K562 (cell line): ENCODE data around the gene XPA. TPM values are rescaled to one million over a fixed set of nuclear protein-coding genes. Genes with fewer than 3 reads are reported as not detected.

Experiments used
- ATAC-seq: fragments of 200-7000 bp; cut with Tn5 transposase; 3 replicates; pipeline ENCODE4 v1.9.1; 2020; ENCODE audit warnings: moderate library complexity
- BruUV-seq: library from RNA; stranded (reverse); fragments of 400-500 nt; replicated peaks from 2 replicates; lab custom pipeline; 2021; lab: Mats Ljungman, UMichigan
- CTCF ChIA-PET: fragments of 300-600 bp; formaldehyde crosslinking; extraction: SDS; loops from one replicate; lab custom pipeline; 2021; ENCODE audit warnings: low intra/inter-chr PET ratio; lab: Yijun Ruan, JAX
- POLR2A ChIA-PET: fragments of 300-600, 350-650 bp; sonication (Branson Sonifier 250); formaldehyde crosslinking; extraction: SDS; loops from one replicate; lab custom pipeline; 2021; ENCODE audit warnings: antibody characterized with exemption, inconsistent platforms; lab: Yijun Ruan, JAX
- DNase-seq, 4 experiments: peaks; one replicate each; pipeline versions ENCODE4 v3.0.0 to v3.0.0-alpha.2; 2011 to 2018; ENCODE audit warnings: low spot score in 3 of 4, mixed read lengths in 3 of 4; ENCODE audit errors: extremely low read depth in 1 of 4
- FAIRE-seq: peaks from 2 replicates; lab custom pipeline; 2011; peaks lifted over from hg19 to GRCh38; lab: Jason Lieb, UNC
- H2AFZ ChIP-seq: 2 replicates; pipeline ENCODE4 v1.6.0; 2011; ENCODE audit warnings: low read depth, low read length, control low read depth, inconsistent platforms
- H3K27ac ChIP-seq: fragments of 200-600 bp; 3 replicates; pipeline ENCODE4 v1.8.0; 2011; ENCODE audit warnings: low read depth, mild to moderate bottlenecking, control low read depth, inconsistent platforms, low read length, moderate library complexity, mixed read lengths; ENCODE audit errors: extremely low read depth
- H3K27me3 ChIP-seq, 2 experiments: fragments of 300-600 bp in 1 of 2; 2 replicates in 1 of 2; 3 replicates in 1 of 2; pipeline versions ENCODE4 v1.6.0 to v1.8.0; 2011; ENCODE audit warnings: inconsistent platforms in 2 of 2, low read length in 2 of 2, mild to moderate bottlenecking in 1 of 2, mixed read lengths in 1 of 2, moderate library complexity in 1 of 2; ENCODE audit not compliant: control insufficient read depth in 2 of 2, insufficient read depth in 2 of 2
- H3K36me3 ChIP-seq: fragments of 300-600 bp; 3 replicates; pipeline ENCODE4 v1.8.0; 2011; ENCODE audit warnings: mild to moderate bottlenecking, low read length, inconsistent platforms; ENCODE audit not compliant: control insufficient read depth, insufficient read depth
- H3K4me1 ChIP-seq, 2 experiments: fragments of 200-600 bp in 1 of 2; replicated peaks in 1 of 2; 2 replicates in 1 of 2; 3 replicates in 1 of 2; pipeline versions ENCODE4 v1.5.1 to v1.8.0; 2011; ENCODE audit warnings: inconsistent platforms in 2 of 2, low read length in 2 of 2, mild to moderate bottlenecking in 1 of 2, mixed read lengths in 1 of 2, moderate library complexity in 1 of 2; ENCODE audit not compliant: control insufficient read depth in 2 of 2, insufficient read depth in 2 of 2
- H3K4me2 ChIP-seq: 2 replicates; pipeline ENCODE4 v1.6.1; 2011; ENCODE audit warnings: low read length, control low read depth, inconsistent platforms, mixed read lengths; ENCODE audit not compliant: insufficient read depth
- H3K4me3 ChIP-seq: fragments of 200-600 bp; sonication (generic), shearing (Covaris generic); 2 replicates; pipeline ENCODE4 v1.5.1; 2016; ENCODE audit warnings: control low read depth, inconsistent platforms
- H3K79me2 ChIP-seq: fragments of 200-600 bp; 3 replicates; pipeline ENCODE4 v1.8.0; 2011; ENCODE audit warnings: low read length, inconsistent platforms; ENCODE audit not compliant: control insufficient read depth, insufficient read depth
- H3K9ac ChIP-seq, 2 experiments: 2 replicates each; pipeline versions ENCODE4 v1.6.0 to v1.6.1; 2011; ENCODE audit warnings: low read depth in 2 of 2, low read length in 2 of 2, control low read depth in 1 of 2, inconsistent platforms in 1 of 2, mild to moderate bottlenecking in 1 of 2, mixed read lengths in 1 of 2; ENCODE audit not compliant: insufficient read depth in 1 of 2
- H3K9me1 ChIP-seq: one replicate; pipeline ENCODE4 v1.6.0; 2011; ENCODE audit warnings: inconsistent platforms, mild to moderate bottlenecking, low read length, moderate library complexity; ENCODE audit not compliant: control insufficient read depth, insufficient read depth
- H3K9me3 ChIP-seq: replicated peaks from 2 replicates; pipeline ENCODE4 v1.5.1; 2011; ENCODE audit warnings: low read depth, low read length, inconsistent platforms; ENCODE audit not compliant: control insufficient read depth, insufficient read depth
- H4K20me1 ChIP-seq: replicated peaks from 2 replicates; pipeline ENCODE4 v1.6.1; 2011; ENCODE audit warnings: low read length, inconsistent platforms, mixed read lengths; ENCODE audit not compliant: control insufficient read depth, insufficient read depth
- BCOR ChIP-seq: fragments of 450-650 bp; IDR thresholded peaks from 2 replicates; pipeline ENCODE4 v1.6.1; 2016
- CBFA2T2 ChIP-seq: fragments of 450-650 bp; conservative IDR thresholded peaks from 2 replicates; pipeline ENCODE4 v1.6.1; 2017; ENCODE audit warnings: mild to moderate bottlenecking
- CBFA2T3 ChIP-seq: fragments of 450-650 bp; IDR thresholded peaks from 2 replicates; pipeline ENCODE4 v1.6.1; 2017
- DDX20 ChIP-seq: fragments of 450-650 bp; IDR thresholded peaks from 2 replicates; pipeline ENCODE4 v1.6.1; 2016; ENCODE audit warnings: missing genetic modification characterization, low read depth, mild to moderate bottlenecking, missing compliant biosample characterization, moderate library complexity
- EHMT2 ChIP-seq: fragments of 450-650 bp; IDR thresholded peaks from 2 replicates; pipeline ENCODE4 v1.6.1; 2018; ENCODE audit warnings: antibody characterized with exemption
- MEIS2 ChIP-seq: fragments of 450-650 bp; IDR thresholded peaks from 2 replicates; pipeline ENCODE4 v1.6.1; 2014; ENCODE audit warnings: mild to moderate bottlenecking; ENCODE audit not compliant: partially characterized antibody
- MIER1 ChIP-seq: fragments of 450-650 bp; IDR thresholded peaks from 2 replicates; pipeline ENCODE4 v1.6.1; 2016; ENCODE audit warnings: antibody characterized with exemption, mild to moderate bottlenecking, low read depth
- ZNF146 ChIP-seq: IDR thresholded peaks from one replicate; pipeline ENCODE4 v1.6.1; 2018; ENCODE audit warnings: missing compliant biosample characterization; ENCODE audit not compliant: unreplicated experiment
- WGBS: fragments of 100-300 bp; shearing (Covaris generic); methylation state at CpG from one replicate; pipeline ENCODE4 v1.1.6; 2016; ENCODE audit warnings: low coverage, mixed read lengths; ENCODE audit not compliant: insufficient coverage; ENCODE audit errors: missing lambda C conversion rate; 5-methylcytosine and 5-hydroxymethylcytosine counted together
- in situ Hi-C: fragments of 300-500 bp; cut with MboI; formaldehyde crosslinking; loops from 4 replicates; pipeline ENCODE4 v1.15.0; 2018; ENCODE audit warnings: inconsistent platforms, mixed read lengths
- intact Hi-C: fragments of 100-400 bp; cut with micrococcal nuclease; formaldehyde crosslinking; loops from 2 replicates; pipeline ENCODE4 v1.14.2; 2022
- polyA plus RNA-seq, 8 experiments: library from polyadenylated mRNA; depleted of rRNA in 4 of 8; stranded (reverse) in 5 of 8; unstranded in 3 of 8; fragments of >200 nt; fragmentation: Nextera tagmentation in 2 of 8; fragmentation: Illumina TruSeq in 1 of 8; extraction: Ambion mirVana in 2 of 8; extraction: Trizol in 1 of 8; gene quantifications; 2 replicates each; pipeline versions ENCODE4 v1.2.1 to v1.2.3, GENCODE V29; 2011 to 2014; ENCODE audit warnings: inconsistent platforms in 1 of 8, missing spikeins in 1 of 8
- total RNA-seq, 7 experiments: library from RNA; depleted of rRNA in 6 of 7; stranded (reverse); fragments of >200 nt in 6 of 7; fragmentation: Illumina TruSeq in 2 of 7; extraction: Trizol in 2 of 7; gene quantifications; 2 replicates each; pipeline versions ENCODE4 v1.2.1 to v1.2.3, GENCODE V29; 2011 to 2021; ENCODE audit warnings: low replicate concordance in 1 of 7
- TF ChIP-seq, protein P1 (sequence below), 2 experiments: fragments of 200-800 bp in 1 of 2; sonication (Bioruptor generic) in 1 of 2; sonication (generic) in 1 of 2; formaldehyde crosslinking in 1 of 2; IDR thresholded peaks in 1 of 2; conservative IDR thresholded peaks in 1 of 2; 2 replicates each; pipeline versions ENCODE4 v1.5.0 to v1.6.1; 2016 to 2020; ENCODE audit warnings: missing compliant biosample characterization in 1 of 2, missing genetic modification characterization in 1 of 2, missing genetic modification reagents in 1 of 2
- TF ChIP-seq, protein P2 (sequence below), 2 experiments: fragments of 450-650 bp; formaldehyde crosslinking in 1 of 2; IDR thresholded peaks; 2 replicates each; pipeline versions ENCODE4 v1.4.0 to v1.6.1; 2014 to 2020; ENCODE audit warnings: mild to moderate bottlenecking in 2 of 2, borderline replicate concordance in 1 of 2, low read depth in 1 of 2

The XPA gene
- total and polyA plus RNA-seq, 9 of the 15 experiments (the other 6 are each of a cell fraction or from before 2014, with no cell fraction given): 5.1 to 18.2 (median 14.1) TPM

DNA sequence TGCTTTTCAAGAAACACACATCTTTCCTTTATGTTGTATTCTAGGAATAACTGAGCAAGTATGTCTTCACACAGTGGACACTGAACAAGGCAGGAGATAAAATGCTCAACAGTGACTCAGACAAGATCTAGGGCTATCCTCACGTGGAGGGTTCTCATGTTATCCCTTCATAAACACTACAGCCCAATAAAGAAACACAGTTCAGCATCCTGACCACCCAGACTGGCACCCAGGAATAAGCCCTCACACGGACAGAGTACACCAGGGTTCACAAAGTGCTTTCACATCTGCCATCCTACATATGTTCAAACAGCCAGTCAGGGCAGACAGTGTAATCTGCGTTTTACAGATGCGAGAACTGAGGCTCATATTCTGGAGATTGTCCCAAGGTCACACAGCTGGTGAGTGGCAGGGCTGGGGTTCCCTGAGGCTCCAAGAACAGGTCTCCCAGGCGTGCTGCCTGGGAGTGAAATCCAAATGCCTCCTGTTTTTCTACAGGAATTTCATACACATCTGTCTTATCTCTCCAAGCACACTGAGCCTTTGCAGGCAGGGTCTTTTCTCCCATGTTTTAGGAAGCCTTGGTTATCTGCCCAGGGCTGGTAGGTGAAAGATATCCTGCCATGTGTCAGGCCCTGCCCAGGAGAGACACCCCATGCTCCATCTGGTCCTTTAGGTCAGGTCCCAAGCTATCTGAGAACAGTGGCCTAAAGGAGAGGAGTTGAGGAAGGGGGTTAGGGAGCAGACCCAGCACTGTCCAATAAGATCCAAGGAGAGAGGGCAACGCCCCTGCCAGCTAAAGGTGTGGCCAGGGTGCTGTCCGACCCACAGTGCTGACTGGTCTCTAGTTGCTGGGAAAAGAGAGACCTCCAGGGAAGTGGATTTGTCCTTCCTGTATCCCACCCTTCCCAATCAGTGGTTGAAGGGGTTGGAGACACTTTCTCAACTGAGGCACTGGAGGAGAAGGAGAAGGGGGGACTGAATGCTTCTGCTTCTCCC is 47.9 kb upstream of the XPA start:
- H2AFZ ChIP-seq: no peak overlapping the region
- no peaks in the 10 kb centered on the region for H3K79me2 ChIP-seq
- CTCF ChIA-PET: no interaction called here
- no peak overlapping the region for H3K9ac ChIP-seq
- intact Hi-C loops: no loop called here
- POLR2A ChIA-PET: interaction anchor here (0.7 to 1.6 kb wide), 4 partner anchors 8 to 17 kb away, joined by 3 to 4 read pairs (median 3); no protein-coding TSS in a partner anchor
- peak; percentile 11 to 56 (median 36) for DNase-seq
- H3K4me2 ChIP-seq: no peak overlapping the region
- no TSS peak for BruUV-seq
- no peaks in the 10 kb centered on the region for H3K9me3 ChIP-seq
- FAIRE-seq: peak; percentile 37
- peaks cover 10 to 54% of the 10 kb centered on the region in 2 experiments for H3K27me3 ChIP-seq
- peak; percentile 74 for ATAC-seq
- TF ChIP-seq, protein P1, sequence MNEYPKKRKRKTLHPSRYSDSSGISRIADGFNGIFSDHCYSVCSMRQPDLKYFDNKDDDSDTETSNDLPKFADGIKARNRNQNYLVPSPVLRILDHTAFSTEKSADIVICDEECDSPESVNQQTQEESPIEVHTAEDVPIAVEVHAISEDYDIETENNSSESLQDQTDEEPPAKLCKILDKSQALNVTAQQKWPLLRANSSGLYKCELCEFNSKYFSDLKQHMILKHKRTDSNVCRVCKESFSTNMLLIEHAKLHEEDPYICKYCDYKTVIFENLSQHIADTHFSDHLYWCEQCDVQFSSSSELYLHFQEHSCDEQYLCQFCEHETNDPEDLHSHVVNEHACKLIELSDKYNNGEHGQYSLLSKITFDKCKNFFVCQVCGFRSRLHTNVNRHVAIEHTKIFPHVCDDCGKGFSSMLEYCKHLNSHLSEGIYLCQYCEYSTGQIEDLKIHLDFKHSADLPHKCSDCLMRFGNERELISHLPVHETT (CRISPR knock-in tag; conservative IDR thresholded peaks at IDR 0.05 in 1 of 2, IDR thresholded peaks at IDR 0.05 in 1 of 2): 0 out of 4 replicates have a peak, but pooled peaks of 1 of the 2 experiments have one; percentile 26
- no peak for TF ChIP-seq BCOR
- no peak for TF ChIP-seq ZNF146 (CRISPR knock-in tag)
- peak; percentile 87; the same call in 1 of the 2 replicates for TF ChIP-seq EHMT2
- peak; percentile 89 for TF ChIP-seq MIER1
- TF ChIP-seq CBFA2T2: peak; percentile 27
- no peak for TF ChIP-seq DDX20 (tag)
- TF ChIP-seq, protein P2, sequence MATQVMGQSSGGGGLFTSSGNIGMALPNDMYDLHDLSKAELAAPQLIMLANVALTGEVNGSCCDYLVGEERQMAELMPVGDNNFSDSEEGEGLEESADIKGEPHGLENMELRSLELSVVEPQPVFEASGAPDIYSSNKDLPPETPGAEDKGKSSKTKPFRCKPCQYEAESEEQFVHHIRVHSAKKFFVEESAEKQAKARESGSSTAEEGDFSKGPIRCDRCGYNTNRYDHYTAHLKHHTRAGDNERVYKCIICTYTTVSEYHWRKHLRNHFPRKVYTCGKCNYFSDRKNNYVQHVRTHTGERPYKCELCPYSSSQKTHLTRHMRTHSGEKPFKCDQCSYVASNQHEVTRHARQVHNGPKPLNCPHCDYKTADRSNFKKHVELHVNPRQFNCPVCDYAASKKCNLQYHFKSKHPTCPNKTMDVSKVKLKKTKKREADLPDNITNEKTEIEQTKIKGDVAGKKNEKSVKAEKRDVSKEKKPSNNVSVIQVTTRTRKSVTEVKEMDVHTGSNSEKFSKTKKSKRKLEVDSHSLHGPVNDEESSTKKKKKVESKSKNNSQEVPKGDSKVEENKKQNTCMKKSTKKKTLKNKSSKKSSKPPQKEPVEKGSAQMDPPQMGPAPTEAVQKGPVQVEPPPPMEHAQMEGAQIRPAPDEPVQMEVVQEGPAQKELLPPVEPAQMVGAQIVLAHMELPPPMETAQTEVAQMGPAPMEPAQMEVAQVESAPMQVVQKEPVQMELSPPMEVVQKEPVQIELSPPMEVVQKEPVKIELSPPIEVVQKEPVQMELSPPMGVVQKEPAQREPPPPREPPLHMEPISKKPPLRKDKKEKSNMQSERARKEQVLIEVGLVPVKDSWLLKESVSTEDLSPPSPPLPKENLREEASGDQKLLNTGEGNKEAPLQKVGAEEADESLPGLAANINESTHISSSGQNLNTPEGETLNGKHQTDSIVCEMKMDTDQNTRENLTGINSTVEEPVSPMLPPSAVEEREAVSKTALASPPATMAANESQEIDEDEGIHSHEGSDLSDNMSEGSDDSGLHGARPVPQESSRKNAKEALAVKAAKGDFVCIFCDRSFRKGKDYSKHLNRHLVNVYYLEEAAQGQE (IDR thresholded peaks at IDR 0.05; ENCODE audit: borderline replicate concordance): peak; percentile 97
- TF ChIP-seq, protein P2 (CRISPR knock-in tag; IDR thresholded peaks at IDR 0.05; ENCODE audit: low read depth): peak; percentile 93
- peak; percentile 35; the same call in 1 of the 2 replicates for TF ChIP-seq CBFA2T3
- TF ChIP-seq MEIS2: no peak
- 0% methylated on average over 7 of the region's 7 CpGs for WGBS
- H3K4me1 ChIP-seq: peaks cover 3 to 10% of the 10 kb centered on the region in 2 experiments; a peak in 4 of 5 replicates
- H3K4me3 ChIP-seq: no peak overlapping the region
- no peak overlapping the region for H3K27ac ChIP-seq
- no peaks in the 10 kb centered on the region for H4K20me1 ChIP-seq
- H3K36me3 ChIP-seq: no peaks in the 10 kb centered on the region
- in situ Hi-C loops: no loop called here
- no peaks in the 10 kb centered on the region for H3K9me1 ChIP-seq
